Activated CD4-positive, alpha-beta T cell treated with anti-CD3 and anti-CD28 coated beads for 4 hours (primary cell): ENCODE measurements around the gene ITPR1.

Experiments
- DNase-seq, 2 donors: peaks; one replicate each; pipeline ENCODE4 v3.0.0-alpha.2; 2020

Gene ITPR1

DNA sequence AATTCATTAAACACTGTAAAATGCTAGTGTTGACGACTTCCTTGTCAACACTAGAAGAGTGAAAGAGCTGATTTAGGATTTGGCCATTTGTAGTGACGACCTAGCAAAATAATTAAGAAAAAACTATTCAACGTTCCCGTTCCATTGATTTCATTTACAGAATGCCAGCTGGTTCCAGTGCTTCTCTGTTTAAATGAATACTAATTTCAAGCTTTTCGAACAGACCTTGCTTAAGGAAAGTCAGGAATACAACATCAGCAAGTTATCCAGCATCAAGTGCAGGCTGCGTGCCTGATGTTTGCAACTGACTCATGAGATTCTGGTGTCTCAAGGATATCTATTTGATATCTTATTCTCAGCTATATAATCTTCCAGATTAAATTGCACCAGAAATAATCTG lies 387.7 kb downstream of the ITPR1 start:
- no peak for DNase-seq

DNA sequence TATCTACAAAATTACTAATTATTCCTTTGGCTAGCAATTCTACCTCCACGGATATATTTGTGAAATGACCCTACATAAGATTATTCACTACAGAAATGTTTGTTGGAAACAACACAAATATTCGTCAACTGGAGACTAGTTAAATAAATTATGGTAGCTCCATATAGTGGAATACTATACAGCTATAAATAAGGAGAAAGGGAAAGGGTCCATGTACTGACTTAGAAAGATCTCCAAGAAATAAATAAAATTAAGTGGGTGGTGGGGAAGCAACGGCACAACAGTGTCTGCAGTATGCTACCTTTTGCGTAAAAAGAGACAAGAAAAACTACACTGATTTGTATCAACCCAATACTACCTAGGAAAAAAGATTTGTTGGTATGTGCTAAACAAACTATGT lies 389.4 kb downstream of the ITPR1 start:
- DNase-seq, result no peak

DNA sequence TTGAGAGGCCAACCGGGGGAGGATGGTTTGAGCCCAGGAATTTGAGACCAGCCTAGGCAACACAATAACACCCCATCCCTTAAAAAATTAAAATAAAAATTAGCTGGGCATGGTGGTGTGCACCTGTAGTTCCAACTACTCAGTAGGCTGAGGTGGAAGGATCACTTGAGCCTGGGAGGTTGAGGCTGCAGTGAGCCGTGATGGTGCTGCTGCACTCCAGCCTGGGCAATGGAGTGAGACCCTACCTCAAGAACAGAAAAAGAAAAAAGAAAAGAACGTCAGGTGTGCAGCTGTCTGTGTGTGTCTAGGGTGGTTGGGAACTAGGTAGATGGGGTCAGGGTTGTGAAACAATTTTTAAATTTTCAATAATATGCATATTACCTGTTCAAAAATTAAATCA lies 389.9 kb downstream of the ITPR1 start:
- DNase-seq, result no peak

DNA sequence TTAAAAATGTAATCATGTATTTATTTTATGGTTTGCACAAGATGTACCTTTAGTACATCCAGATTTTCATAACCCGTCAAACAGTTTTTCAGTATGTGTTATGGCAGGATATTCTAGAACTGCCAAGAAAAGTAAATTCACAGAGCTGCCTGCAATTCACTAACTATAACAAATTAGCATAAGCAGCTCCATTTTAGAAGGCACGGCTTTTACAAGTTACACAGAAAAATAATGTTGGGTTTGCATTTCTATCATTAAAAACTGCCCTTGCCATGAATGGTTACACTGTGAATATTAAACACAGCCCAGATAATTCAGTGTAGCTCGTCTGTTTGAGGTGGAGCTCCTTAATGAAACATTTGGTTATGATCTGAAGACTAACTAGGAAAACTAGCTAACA lies 391.7 kb downstream of the ITPR1 start:
- DNase-seq, result no peak

DNA sequence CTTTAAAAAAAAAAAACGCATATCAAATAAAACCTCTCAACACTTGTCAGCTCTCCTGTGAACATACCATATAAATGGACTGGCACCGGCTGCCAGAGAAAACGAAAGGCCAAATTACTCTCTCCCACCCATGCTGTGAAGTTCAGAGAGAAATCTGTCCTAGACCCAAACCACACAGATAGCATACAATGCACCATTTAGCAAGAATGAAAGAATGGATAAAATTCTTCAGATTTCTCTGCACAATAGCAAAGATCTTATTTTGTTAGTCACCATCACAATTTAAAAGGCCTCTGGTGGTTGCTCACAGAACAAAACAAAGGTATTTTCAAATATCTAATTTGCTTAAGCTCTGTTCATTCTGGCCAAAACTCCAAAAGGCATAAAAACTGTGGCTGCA lies 392.2 kb downstream of the ITPR1 start:
- DNase-seq, result no peak

DNA sequence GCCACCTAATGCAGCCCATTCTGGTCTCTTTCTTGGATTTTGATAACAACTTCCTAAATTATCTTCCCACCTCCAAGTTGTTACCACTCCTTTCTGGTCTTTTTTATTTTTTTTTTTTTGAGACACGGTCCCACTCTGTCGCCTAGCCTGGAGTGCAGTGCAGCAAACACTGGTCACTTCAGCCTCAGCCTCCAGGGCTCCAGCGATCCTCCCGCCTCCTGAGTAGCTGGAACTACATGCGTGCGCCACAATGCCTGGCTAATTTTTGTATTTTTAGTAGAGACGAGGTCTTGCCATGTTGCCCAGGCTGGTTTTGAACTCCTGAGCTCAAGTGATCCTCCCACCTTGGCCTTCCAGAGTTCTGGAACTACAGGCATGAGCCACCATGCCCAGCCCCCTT lies 393.3 kb downstream of the ITPR1 start:
- no peak for DNase-seq

DNA sequence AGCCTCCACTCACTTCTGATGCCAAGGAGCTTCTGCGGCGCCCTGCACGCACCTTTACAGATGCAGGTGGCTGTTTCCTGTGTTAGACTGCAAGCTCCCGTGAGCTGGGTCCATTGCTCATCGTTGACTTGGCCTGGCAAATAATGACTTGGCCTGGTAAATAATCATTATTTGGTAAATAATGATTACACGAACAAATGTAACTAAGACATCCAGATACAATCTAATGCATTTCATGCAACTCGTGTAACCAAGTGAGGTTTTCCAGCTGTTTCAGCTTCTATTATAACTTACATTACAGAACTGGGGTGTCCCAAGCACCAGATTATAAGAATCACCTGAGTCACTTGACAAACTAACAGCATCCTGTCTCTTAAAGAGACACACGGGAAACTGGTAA lies 394.0 kb downstream of the ITPR1 start:
- no peak for DNase-seq

DNA sequence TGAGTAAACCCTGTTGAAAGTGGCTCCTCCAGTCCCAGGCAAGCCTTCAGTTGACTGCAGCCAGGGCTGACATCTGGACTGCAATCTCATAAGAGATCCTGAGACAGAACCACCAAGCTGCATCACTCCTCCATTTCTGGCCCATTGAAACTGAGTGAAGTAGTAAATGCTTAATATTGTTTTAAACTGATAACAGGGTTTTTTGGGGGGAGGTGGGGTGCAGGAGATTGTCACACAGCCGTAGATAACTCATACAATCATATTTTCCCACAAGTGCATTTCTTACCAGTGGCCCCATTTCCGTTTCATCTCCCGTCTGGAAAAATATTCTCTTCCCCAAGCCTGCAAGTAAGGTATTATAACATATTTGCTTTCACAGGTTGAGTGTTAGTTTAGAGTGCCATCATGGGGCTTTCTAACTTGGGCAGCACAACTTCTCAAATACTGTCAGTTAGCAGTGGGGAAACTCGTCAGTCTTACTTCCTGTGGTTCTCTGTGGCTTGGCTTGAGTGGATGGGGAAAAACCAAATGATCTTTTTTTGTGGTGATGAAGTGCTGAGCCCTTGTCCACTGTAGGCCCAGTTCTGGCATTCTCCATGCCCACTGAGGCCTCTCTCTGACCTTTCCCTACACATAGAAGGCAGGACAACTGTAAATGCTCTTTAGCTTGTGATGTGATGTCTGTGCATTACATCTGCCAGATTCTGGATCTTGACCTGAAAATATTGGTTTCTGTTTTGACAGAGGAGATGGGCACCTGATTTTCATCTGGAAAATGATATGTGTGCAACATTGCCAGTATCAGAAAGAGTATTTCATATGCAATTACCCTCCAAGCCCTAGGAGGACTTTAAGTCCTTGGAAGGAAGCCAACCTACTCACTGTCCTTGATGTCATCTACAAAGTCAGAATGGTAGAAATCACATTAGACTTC lies 396.0 kb downstream of the ITPR1 start:
- DNase-seq, result peak in 1 of 2 donors; percentile 23

DNA sequence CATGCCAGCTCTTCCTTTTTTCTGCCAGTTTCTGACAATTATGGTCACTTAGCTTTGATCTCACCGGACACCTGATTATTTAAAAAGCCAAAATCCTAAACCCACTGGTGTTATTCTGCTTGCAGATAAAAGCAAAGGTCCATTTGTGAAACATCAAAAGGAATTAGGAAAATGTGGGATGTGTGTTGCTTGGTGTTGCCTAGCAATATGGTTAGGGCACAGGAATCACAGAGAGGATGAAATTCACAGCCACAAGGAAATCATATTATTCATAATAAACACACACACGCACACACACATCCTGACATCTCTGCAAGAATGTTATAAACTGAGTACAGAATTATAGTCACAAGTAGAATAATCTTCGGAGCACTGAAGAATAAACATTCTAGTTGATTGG lies 396.7 kb downstream of the ITPR1 start:
- DNase-seq, result no peak

DNA sequence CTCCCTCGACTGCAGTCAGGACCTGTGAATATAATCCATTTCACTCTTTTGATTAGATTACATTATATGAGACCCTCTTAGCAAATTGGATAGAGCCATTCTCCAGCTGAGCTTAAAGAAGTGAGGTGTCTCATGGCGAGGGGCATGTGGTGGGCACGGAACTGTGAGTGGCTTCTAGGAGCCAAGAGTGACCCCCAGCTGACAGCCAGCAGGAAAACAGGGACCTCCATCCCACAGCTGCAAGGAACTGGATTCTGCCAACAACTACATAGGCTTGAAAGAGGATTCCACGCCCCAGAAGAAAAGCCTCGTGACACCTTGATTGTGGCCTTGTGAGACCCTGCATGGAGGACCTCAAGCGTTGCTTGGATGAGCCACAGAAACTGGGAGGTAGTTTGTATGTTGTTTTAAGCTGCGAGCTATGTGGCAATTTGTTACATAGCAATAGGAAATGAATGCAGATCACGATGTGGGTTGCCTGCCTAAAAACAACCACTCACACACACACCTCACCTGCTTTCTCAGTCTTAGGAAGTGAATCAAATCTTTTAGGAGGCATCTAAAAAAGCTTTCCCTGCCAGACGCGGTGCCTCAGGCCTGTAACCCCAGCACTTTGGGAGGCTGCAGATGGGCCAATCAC lies 401.9 kb downstream of the ITPR1 start:
- DNase-seq, result no peak

DNA sequence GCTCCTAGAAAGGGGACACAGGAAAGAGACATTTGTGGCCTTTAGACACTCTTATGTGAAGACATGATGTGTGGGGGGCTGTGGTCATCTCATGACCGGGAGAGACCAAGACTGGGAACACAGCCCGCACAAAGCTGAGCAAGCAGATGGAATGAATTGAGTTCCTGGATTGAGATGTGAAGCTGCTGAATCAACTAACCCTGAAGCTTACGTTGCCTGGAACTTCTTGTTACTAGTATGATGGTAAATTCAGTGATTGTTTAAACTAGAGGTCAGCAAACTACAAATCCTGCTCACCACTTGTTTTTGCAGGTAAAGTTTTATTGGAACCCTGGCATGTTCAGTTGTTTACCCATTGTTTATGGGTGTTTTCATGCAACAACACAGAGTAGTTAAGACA lies 402.7 kb downstream of the ITPR1 start:
- DNase-seq, result no peak
